GM12878 (cell line): ENCODE measurements around the gene PPDPF. TPM values are rescaled to one million over a fixed set of nuclear protein-coding genes. Genes with fewer than 3 reads are reported as not detected.

Experiments used
- ATAC-seq: fragments of 200-7000 bp; cut with Tn5 transposase; 3 replicates; pipeline ENCODE4 v1.9.1; 2020; ENCODE audit warnings: mild to moderate bottlenecking, moderate library complexity
- BruUV-seq: library from RNA; stranded (reverse); fragments of 400-500 nt; replicated peaks from 2 replicates; lab custom pipeline; 2021; lab: Mats Ljungman, UMichigan
- CTCF ChIA-PET: fragments of 300-600 bp; sonication (Branson Sonifier 250); formaldehyde crosslinking; extraction: SDS; loops from one replicate; lab custom pipeline; 2021; ENCODE audit warnings: inconsistent platforms; lab: Yijun Ruan, JAX
- POLR2A ChIA-PET: fragments of 350-600 bp; formaldehyde crosslinking; extraction: SDS; loops from one replicate; lab custom pipeline; 2021; ENCODE audit warnings: inconsistent platforms; lab: Charles Lee
- RAD21 ChIA-PET: fragments of 300-600 bp; sonication (Branson Sonifier 250); formaldehyde crosslinking; loops from one replicate; lab custom pipeline; 2023; ENCODE audit warnings: antibody characterized with exemption; ENCODE audit not compliant: unreplicated experiment; lab: Charles Lee
- SMC1A ChIA-PET: fragments of 300-600 bp; sonication (Branson Sonifier 250); formaldehyde crosslinking; loops from one replicate; lab custom pipeline; 2023; ENCODE audit not compliant: unreplicated experiment, uncharacterized antibody; lab: Charles Lee
- DNase-seq: peaks from one replicate; pipeline ENCODE4 v3.0.0-alpha.2; 2011; ENCODE audit warnings: low read depth, low spot score
- FAIRE-seq: peaks from 3 replicates; lab custom pipeline; 2011; peaks lifted over from hg19 to GRCh38; lab: Jason Lieb, UNC
- H2AFZ ChIP-seq: 2 replicates; pipeline ENCODE4 v1.6.0; 2011; ENCODE audit warnings: low read depth, low read length, control low read depth; ENCODE audit not compliant: control insufficient read depth
- H3K27ac ChIP-seq: 2 replicates; pipeline ENCODE4 v1.5.1; 2011; ENCODE audit warnings: control low read depth; ENCODE audit not compliant: control insufficient read depth, insufficient read depth
- H3K27me3 ChIP-seq, 2 experiments: replicated peaks in 1 of 2; 2 replicates each; pipeline versions ENCODE4 v1.6.0 to v1.6.1; 2011; ENCODE audit warnings: low read length in 1 of 2; ENCODE audit not compliant: control insufficient read depth in 2 of 2, insufficient read depth in 2 of 2
- H3K36me3 ChIP-seq, 2 experiments: 2 replicates each; pipeline ENCODE4 v1.5.1; 2011; ENCODE audit warnings: low read length in 1 of 2; ENCODE audit not compliant: control insufficient read depth in 2 of 2, insufficient read depth in 2 of 2
- H3K4me1 ChIP-seq: 2 replicates; pipeline ENCODE4 v1.6.1; 2011; ENCODE audit warnings: mild to moderate bottlenecking, low read length, moderate library complexity, mixed read lengths; ENCODE audit not compliant: control insufficient read depth, insufficient read depth
- H3K4me2 ChIP-seq: 2 replicates; pipeline ENCODE4 v1.6.0; 2011; ENCODE audit warnings: control low read depth; ENCODE audit not compliant: control insufficient read depth, insufficient read depth
- H3K4me3 ChIP-seq: fragments of 200-600 bp; sonication (generic); 2 replicates; pipeline ENCODE4 v1.5.1; 2016
- H3K79me2 ChIP-seq: 2 replicates; pipeline ENCODE4 v1.6.0; 2011; ENCODE audit warnings: low read length; ENCODE audit not compliant: control insufficient read depth, insufficient read depth
- H3K9ac ChIP-seq: 2 replicates; pipeline ENCODE4 v1.8.0; 2011; ENCODE audit warnings: low read length, control low read depth, mixed read lengths; ENCODE audit not compliant: control insufficient read depth, insufficient read depth
- H3K9me3 ChIP-seq: replicated peaks from 3 replicates; pipeline ENCODE4 v1.5.1; 2011; ENCODE audit warnings: mild to moderate bottlenecking, low read length; ENCODE audit not compliant: control insufficient read depth, insufficient read depth
- H4K20me1 ChIP-seq: 2 replicates; pipeline ENCODE4 v1.6.0; 2011; ENCODE audit not compliant: control insufficient read depth, insufficient read depth
- CBFB ChIP-seq: IDR thresholded peaks from 2 replicates; pipeline ENCODE4 v1.6.1; 2016; ENCODE audit warnings: antibody characterized with exemption, low read depth
- GATAD2B ChIP-seq: fragments of 450-650 bp; conservative IDR thresholded peaks from 2 replicates; pipeline ENCODE4 v1.6.1; 2017; ENCODE audit warnings: low read depth, mild to moderate bottlenecking, moderate library complexity
- IKZF1 ChIP-seq: fragments of 450-650 bp; conservative IDR thresholded peaks from 2 replicates; pipeline ENCODE4 v1.6.1; 2017; ENCODE audit warnings: antibody characterized with exemption, mild to moderate bottlenecking
- IRF4 ChIP-seq: IDR thresholded peaks from 2 replicates; pipeline ENCODE4 v1.6.1; 2011; ENCODE audit warnings: low read depth, low read length
- MEF2B ChIP-seq: fragments of 450-650 bp; IDR thresholded peaks from 2 replicates; pipeline ENCODE4 v1.6.1; 2018; ENCODE audit warnings: mild to moderate bottlenecking, moderate library complexity; ENCODE audit not compliant: partially characterized antibody, poor library complexity, severe bottlenecking
- NR2C2 ChIP-seq: IDR thresholded peaks from 2 replicates; pipeline ENCODE4 v1.6.1; 2011; ENCODE audit warnings: borderline replicate concordance, low read depth; ENCODE audit not compliant: control insufficient read depth, insufficient read length
- SMAD1 ChIP-seq: fragments of 450-650 bp; IDR thresholded peaks from 2 replicates; pipeline ENCODE4 v1.6.1; 2018; ENCODE audit warnings: mild to moderate bottlenecking, low read depth; ENCODE audit not compliant: partially characterized antibody
- SPI1 ChIP-seq: IDR thresholded peaks from 2 replicates; pipeline ENCODE4 v1.6.1; 2011; ENCODE audit warnings: low read depth, mild to moderate bottlenecking, low read length, moderate library complexity, borderline replicate concordance; ENCODE audit not compliant: insufficient read depth
- SRF ChIP-seq, 2 experiments: IDR thresholded peaks; 2 replicates each; pipeline ENCODE4 v1.6.1; 2011; ENCODE audit warnings: low read depth in 2 of 2, low read length in 2 of 2, mild to moderate bottlenecking in 1 of 2, moderate library complexity in 1 of 2
- SUZ12 ChIP-seq: fragments of 200-600 bp; sonication (generic); IDR thresholded peaks from one replicate; pipeline ENCODE4 v1.6.1; 2018; ENCODE audit warnings: antibody characterized with exemption, mild to moderate bottlenecking; ENCODE audit not compliant: unreplicated experiment
- ZSCAN29 ChIP-seq: fragments of 450-650 bp; IDR thresholded peaks from 2 replicates; pipeline ENCODE4 v1.6.1; 2017; ENCODE audit warnings: mild to moderate bottlenecking, moderate library complexity
- WGBS: methylation state at CpG from one replicate; pipeline ENCODE4 v1.1.6; 2016; ENCODE audit warnings: low lambda C conversion rate; ENCODE audit not compliant: insufficient replicate concordance, insufficient coverage; ENCODE audit errors: missing lambda C conversion rate; 5-methylcytosine and 5-hydroxymethylcytosine counted together
- in situ Hi-C: fragments of 300-500 bp; cut with MboI; formaldehyde crosslinking; loops from 9 replicates; pipeline ENCODE4 v1.14.3; 2018; ENCODE audit warnings: mixed read lengths
- intact Hi-C: fragments of 100-400 bp; cut with micrococcal nuclease; formaldehyde crosslinking; loops from one replicate; pipeline ENCODE4 v1.14.2; 2022; ENCODE audit not compliant: unreplicated experiment
- polyA plus RNA-seq, 11 experiments: library from polyadenylated mRNA; depleted of rRNA in 4 of 11; unstranded in 6 of 11; stranded (reverse) in 5 of 11; fragments of >200 nt; fragmentation: Nextera tagmentation in 4 of 11; fragmentation: Illumina TruSeq in 1 of 11; extraction: Ambion mirVana in 4 of 11; extraction: Trizol in 1 of 11; gene quantifications; 1 replicate in 1 of 11; 2 replicates in 10 of 11; pipeline versions ENCODE4 v1.2.1 to v1.2.3, GENCODE V29; 2011 to 2016; ENCODE audit warnings: inconsistent platforms in 2 of 11, missing spikeins in 2 of 11, low read depth in 1 of 11
- total RNA-seq, 4 experiments: library from RNA; depleted of rRNA in 3 of 4; stranded (reverse); fragments of >200 nt in 3 of 4; fragmentation: Illumina TruSeq in 1 of 4; extraction: Trizol in 1 of 4; gene quantifications; 2 replicates each; pipeline versions ENCODE4 v1.2.1 to v1.2.3, GENCODE V29; 2013 to 2021
- TF ChIP-seq, protein P1 (sequence below): fragments of 150-350 bp; IDR thresholded peaks from 2 replicates; pipeline ENCODE4 v1.6.1; 2014; ENCODE audit warnings: mild to moderate bottlenecking, low read depth, low read length
- TF ChIP-seq, protein P2 (sequence below): fragments of 450-650 bp; IDR thresholded peaks from 2 replicates; pipeline ENCODE4 v1.6.1; 2016; ENCODE audit warnings: mild to moderate bottlenecking, moderate library complexity, borderline replicate concordance

The PPDPF gene
- total and polyA plus RNA-seq, 10 of the 15 experiments (the other 5 are each of a cell fraction or from before 2014, with no cell fraction given) = 0.32 to 154 (median 22.8) TPM

DNA sequence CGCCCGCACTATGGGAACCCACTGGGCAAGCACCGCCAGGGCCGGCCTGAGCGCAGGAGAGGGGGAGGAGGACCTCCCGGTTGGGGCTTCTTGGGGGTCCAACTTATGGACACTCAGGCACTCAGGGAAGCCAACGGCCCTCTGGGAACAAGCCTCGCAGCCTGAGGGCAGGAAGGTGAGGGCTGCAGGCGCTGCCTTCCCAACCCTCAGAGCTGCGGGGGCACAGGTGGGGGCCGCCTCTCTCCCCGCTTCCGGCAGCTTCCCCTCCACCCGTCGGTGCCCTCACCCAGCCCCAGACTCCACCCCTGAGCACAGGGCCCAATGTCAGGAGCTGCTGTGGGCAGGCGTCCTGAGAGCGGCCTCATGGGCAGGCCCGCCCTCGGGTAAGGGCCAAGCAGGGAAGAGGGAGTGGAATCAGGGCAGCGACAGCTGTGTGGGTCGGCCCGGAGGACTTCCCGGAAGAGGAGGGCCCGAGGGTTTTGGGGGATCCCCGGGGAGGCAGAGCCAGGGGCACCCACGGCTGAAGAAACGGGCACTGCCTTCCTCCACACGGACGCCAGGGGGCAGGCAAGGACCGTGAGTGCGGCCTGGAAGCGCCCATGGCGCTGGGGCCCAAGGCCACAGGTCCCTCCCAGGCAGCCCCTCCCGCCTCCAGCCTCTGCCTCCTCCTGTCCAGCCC, 17.1 kb downstream of the PPDPF start:
- Histone ChIP-seq H3K9ac (peak overlapping the region; percentile 70), H3K36me3 (no peaks in the 10 kb centered on the region), H3K27me3 (no peaks in the 10 kb centered on the region), H3K27ac (peak overlapping the region; percentile 82), H3K4me2 (peak overlapping the region; percentile 77), H2AFZ (peak overlapping the region; percentile 87), H4K20me1 (no peaks in the 10 kb centered on the region), H3K4me3 (peak overlapping the region; percentile 63), H3K9me3 (no peaks in the 10 kb centered on the region), H3K79me2 (no peaks in the 10 kb centered on the region), H3K4me1 (peaks cover 20% of the 10 kb centered on the region)
- in situ Hi-C loops = no loop called here
- WGBS = under 1% methylated on average over 33 of the region's 34 CpGs
- ChIA-PET SMC1A (interaction anchor here (1.0 to 2.6 kb wide), 20 partner anchors 8 to 582 kb away, joined by 3 to 16 read pairs (median 4); partner anchors contain the start of genes ARFGAP1, FNDC11, HELZ2 and RTEL1), RAD21 (interaction anchor here (0.6 to 3.2 kb wide), 47 partner anchors 9 to 541 kb away, joined by 3 to 41 read pairs (median 5); partner anchors contain the start of genes ARFRP1, GMEB2, HELZ2 and LIME1), POLR2A (interaction anchor here (0.7 to 2.3 kb wide), 13 partner anchors 13 to 502 kb away, joined by 3 to 33 read pairs (median 4); partner anchors contain the start of genes GMEB2, HELZ2, PPDPF and RTEL1), CTCF (interaction anchor here (0.5 to 2.9 kb wide), 40 partner anchors 10 to 583 kb away, joined by 3 to 25 read pairs (median 4); partner anchors contain the start of genes FNDC11, HELZ2, LIME1 and PPDPF)
- DNase-seq (peak; percentile 93), FAIRE-seq (peak; percentile 98), ATAC-seq (peak; percentile 97)
- no TSS peak for BruUV-seq
- intact Hi-C loops = loop anchor here (1.0 to 5.0 kb wide), 7 partner anchors 16 to 585 kb away; partner anchors contain the start of gene GMEB2
- TF ChIP-seq GATAD2B (peak; percentile 89), CBFB (no peak), SUZ12 (no peak), MEF2B (no peak), SMAD1 (no peak), SRF (IDR thresholded peaks at IDR 0.05; ENCODE audit: low read depth in 2 of 2, low read length in 2 of 2) (0 out of 4 replicates have a peak, but pooled peaks of 1 of the 2 experiments have one; percentile 29), SPI1 (0 out of 2 replicates have a peak, but pooled peaks have one; percentile 25), ZSCAN29 (no peak), IRF4 (peak; percentile 54; the same call in 1 of the 2 replicates), IKZF1 (peak; percentile 90), NR2C2 (no peak)
- TF ChIP-seq, protein P1, sequence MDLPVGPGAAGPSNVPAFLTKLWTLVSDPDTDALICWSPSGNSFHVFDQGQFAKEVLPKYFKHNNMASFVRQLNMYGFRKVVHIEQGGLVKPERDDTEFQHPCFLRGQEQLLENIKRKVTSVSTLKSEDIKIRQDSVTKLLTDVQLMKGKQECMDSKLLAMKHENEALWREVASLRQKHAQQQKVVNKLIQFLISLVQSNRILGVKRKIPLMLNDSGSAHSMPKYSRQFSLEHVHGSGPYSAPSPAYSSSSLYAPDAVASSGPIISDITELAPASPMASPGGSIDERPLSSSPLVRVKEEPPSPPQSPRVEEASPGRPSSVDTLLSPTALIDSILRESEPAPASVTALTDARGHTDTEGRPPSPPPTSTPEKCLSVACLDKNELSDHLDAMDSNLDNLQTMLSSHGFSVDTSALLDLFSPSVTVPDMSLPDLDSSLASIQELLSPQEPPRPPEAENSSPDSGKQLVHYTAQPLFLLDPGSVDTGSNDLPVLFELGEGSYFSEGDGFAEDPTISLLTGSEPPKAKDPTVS = 0 out of 2 replicates have a peak, but pooled peaks have one; percentile 30
- TF ChIP-seq, protein P2, sequence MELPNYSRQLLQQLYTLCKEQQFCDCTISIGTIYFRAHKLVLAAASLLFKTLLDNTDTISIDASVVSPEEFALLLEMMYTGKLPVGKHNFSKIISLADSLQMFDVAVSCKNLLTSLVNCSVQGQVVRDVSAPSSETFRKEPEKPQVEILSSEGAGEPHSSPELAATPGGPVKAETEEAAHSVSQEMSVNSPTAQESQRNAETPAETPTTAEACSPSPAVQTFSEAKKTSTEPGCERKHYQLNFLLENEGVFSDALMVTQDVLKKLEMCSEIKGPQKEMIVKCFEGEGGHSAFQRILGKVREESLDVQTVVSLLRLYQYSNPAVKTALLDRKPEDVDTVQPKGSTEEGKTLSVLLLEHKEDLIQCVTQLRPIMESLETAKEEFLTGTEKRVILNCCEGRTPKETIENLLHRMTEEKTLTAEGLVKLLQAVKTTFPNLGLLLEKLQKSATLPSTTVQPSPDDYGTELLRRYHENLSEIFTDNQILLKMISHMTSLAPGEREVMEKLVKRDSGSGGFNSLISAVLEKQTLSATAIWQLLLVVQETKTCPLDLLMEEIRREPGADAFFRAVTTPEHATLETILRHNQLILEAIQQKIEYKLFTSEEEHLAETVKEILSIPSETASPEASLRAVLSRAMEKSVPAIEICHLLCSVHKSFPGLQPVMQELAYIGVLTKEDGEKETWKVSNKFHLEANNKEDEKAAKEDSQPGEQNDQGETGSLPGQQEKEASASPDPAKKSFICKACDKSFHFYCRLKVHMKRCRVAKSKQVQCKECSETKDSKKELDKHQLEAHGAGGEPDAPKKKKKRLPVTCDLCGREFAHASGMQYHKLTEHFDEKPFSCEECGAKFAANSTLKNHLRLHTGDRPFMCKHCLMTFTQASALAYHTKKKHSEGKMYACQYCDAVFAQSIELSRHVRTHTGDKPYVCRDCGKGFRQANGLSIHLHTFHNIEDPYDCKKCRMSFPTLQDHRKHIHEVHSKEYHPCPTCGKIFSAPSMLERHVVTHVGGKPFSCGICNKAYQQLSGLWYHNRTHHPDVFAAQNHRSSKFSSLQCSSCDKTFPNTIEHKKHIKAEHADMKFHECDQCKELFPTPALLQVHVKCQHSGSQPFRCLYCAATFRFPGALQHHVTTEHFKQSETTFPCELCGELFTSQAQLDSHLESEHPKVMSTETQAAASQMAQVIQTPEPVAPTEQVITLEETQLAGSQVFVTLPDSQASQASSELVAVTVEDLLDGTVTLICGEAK = peak; percentile 81; the same call in 1 of the 2 replicates
